ENCODE results near the gene ZBTB21. TPM values are rescaled to one million over a fixed set of nuclear protein-coding genes. Genes with fewer than 3 reads are reported as not detected.

ZBTB21 gene
- total RNA-seq, 1 donor from 2014 or later, result 25.3 TPM

- H3K9me3 Mint-ChIP-seq, result peaks cover 12% of the 10 kb centered on the region
- Histone ChIP-seq H3K9me3 (ENCODE audit: low read depth) (no peaks in the 10 kb centered on the region), H3F3A (ENCODE audit: low read depth) (no peaks in the 10 kb centered on the region), H3K27ac (no peak overlapping the region), H3K9ac (no peak overlapping the region), H3K4me3 (no peak overlapping the region), H3K79me2 (ENCODE audit: low read depth) (no peaks in the 10 kb centered on the region), H4K20me1 (ENCODE audit: low read depth) (no peaks in the 10 kb centered on the region), H3K4me2 (no peak overlapping the region), H3K4me1 (no peaks in the 10 kb centered on the region), H2AFZ (replicated peaks) (no peak overlapping the region), H3K36me3 (no peaks in the 10 kb centered on the region), H3K27me3 (no peaks in the 10 kb centered on the region)
- no peak overlapping the region for H3K27ac Mint-ChIP-seq
- TF ChIP-seq EZH2phosphoT487 (IDR thresholded peaks at IDR 0.05), result no peak
- DNase-seq (ENCODE audit: low spot score), result no peak
- peaks cover 6% of the 10 kb centered on the region for H3K4me1 Mint-ChIP-seq
- H3K27me3 Mint-ChIP-seq (ENCODE audit: insufficient read depth, low read depth), result peaks cover 5% of the 10 kb centered on the region
- H3K36me3 Mint-ChIP-seq, result no peaks in the 10 kb centered on the region
- H3K4me3 Mint-ChIP-seq, result no peak overlapping the region
These were observed 45.3 kb upstream of the ZBTB21 start for GRCh38 chr21:42055425-42055824.

- peaks cover 12% of the 10 kb centered on the region for H3K9me3 Mint-ChIP-seq
- Histone ChIP-seq H3F3A (ENCODE audit: low read depth) (no peaks in the 10 kb centered on the region), H3K79me2 (ENCODE audit: low read depth) (no peaks in the 10 kb centered on the region), H4K20me1 (ENCODE audit: low read depth) (no peaks in the 10 kb centered on the region), H3K9me3 (ENCODE audit: low read depth) (no peaks in the 10 kb centered on the region), H2AFZ (replicated peaks) (no peak overlapping the region), H3K36me3 (no peaks in the 10 kb centered on the region), H3K27ac (no peak overlapping the region), H3K4me1 (no peaks in the 10 kb centered on the region), H3K4me2 (no peak overlapping the region), H3K4me3 (no peak overlapping the region), H3K27me3 (no peaks in the 10 kb centered on the region), H3K9ac (no peak overlapping the region)
- TF ChIP-seq EZH2phosphoT487 (IDR thresholded peaks at IDR 0.05) (no peak), CTCF (IDR thresholded peaks at IDR 0.05) (no peak), EZH2 (IDR thresholded peaks at IDR 0.05) (no peak)
- DNase-seq (ENCODE audit: low spot score), result no peak
- H3K4me1 Mint-ChIP-seq, result peaks cover 3% of the 10 kb centered on the region
- peaks cover 2% of the 10 kb centered on the region for H3K27me3 Mint-ChIP-seq (ENCODE audit: insufficient read depth, low read depth)
- H3K4me3 Mint-ChIP-seq, result no peak overlapping the region
- no peaks in the 10 kb centered on the region for H3K36me3 Mint-ChIP-seq
- H3K27ac Mint-ChIP-seq, result peak overlapping the region; percentile 20
These were observed 41.6 kb upstream of the ZBTB21 start for GRCh38 chr21:42051788-42052187.

- no peaks in the 10 kb centered on the region for H4K20me1 ChIP-seq (ENCODE audit: low read depth)
These were observed 39.6 kb upstream of the ZBTB21 start for GRCh38 chr21:42049578-42050430.

More at GRCh38 chr21:42049578-42050430, 39.6 kb upstream of the ZBTB21 start:
- Mint-ChIP-seq H3K9me3 (peaks cover 5% of the 10 kb centered on the region), H3K4me1 (peaks cover 3% of the 10 kb centered on the region), H3K4me3 (no peak overlapping the region), H3K27me3 (ENCODE audit: insufficient read depth, low read depth) (peaks cover 6% of the 10 kb centered on the region), H3K36me3 (no peaks in the 10 kb centered on the region), H3K27ac (peak overlapping the region; percentile 13)
- no peak for TF ChIP-seq EZH2 (IDR thresholded peaks at IDR 0.05)
- no peak for TF ChIP-seq CTCF (IDR thresholded peaks at IDR 0.05)
- no peak for TF ChIP-seq EZH2phosphoT487 (IDR thresholded peaks at IDR 0.05)
- Histone ChIP-seq H3K27me3 (no peaks in the 10 kb centered on the region), H3K4me2 (no peak overlapping the region), H3F3A (ENCODE audit: low read depth) (no peaks in the 10 kb centered on the region), H2AFZ (replicated peaks) (no peak overlapping the region), H3K27ac (no peak overlapping the region), H3K9me3 (ENCODE audit: low read depth) (no peaks in the 10 kb centered on the region), H3K4me1 (no peaks in the 10 kb centered on the region), H3K79me2 (ENCODE audit: low read depth) (no peaks in the 10 kb centered on the region), H3K36me3 (no peaks in the 10 kb centered on the region), H3K4me3 (no peak overlapping the region), H3K9ac (no peak overlapping the region)
- no peak for DNase-seq (ENCODE audit: low spot score)

Data from neural progenitor cell (in vitro differentiated cells).